Ishikawa (cell line): Measurements from ENCODE around the gene SAPCD1.

Experiments used
- CEBPB ChIP-seq: IDR thresholded peaks from 2 replicates; pipeline ENCODE4 v1.6.1; 2012
- CREB1 ChIP-seq: IDR thresholded peaks from 2 replicates; pipeline ENCODE4 v1.6.1; 2012; ENCODE audit warnings: low read depth
- EGR1 ChIP-seq: IDR thresholded peaks from 2 replicates; pipeline ENCODE4 v1.6.1; 2012
- EP300 ChIP-seq: IDR thresholded peaks from 2 replicates; pipeline ENCODE4 v1.6.1; 2012; ENCODE audit warnings: borderline replicate concordance
- FOXM1 ChIP-seq: IDR thresholded peaks from 2 replicates; pipeline ENCODE4 v1.6.1; 2012; ENCODE audit warnings: low read depth, borderline replicate concordance
- NFIC ChIP-seq: IDR thresholded peaks from 2 replicates; pipeline ENCODE4 v1.6.1; 2012
- RAD21 ChIP-seq: IDR thresholded peaks from 2 replicates; pipeline ENCODE4 v1.6.1; 2012; ENCODE audit warnings: low read depth
- TAF1 ChIP-seq: IDR thresholded peaks from 2 replicates; pipeline ENCODE4 v1.6.1; 2012; ENCODE audit warnings: low read depth, mild to moderate bottlenecking
- TCF12 ChIP-seq: IDR thresholded peaks from 2 replicates; pipeline ENCODE4 v1.6.1; 2012; ENCODE audit warnings: low read depth
- TEAD4 ChIP-seq: IDR thresholded peaks from 2 replicates; pipeline ENCODE4 v1.6.1; 2012
- USF1 ChIP-seq: IDR thresholded peaks from 2 replicates; pipeline ENCODE4 v1.6.1; 2012
- YY1 ChIP-seq: IDR thresholded peaks from 2 replicates; pipeline ENCODE4 v1.6.1; 2012; ENCODE audit warnings: low read depth
- ZBTB7A ChIP-seq: IDR thresholded peaks from 2 replicates; pipeline ENCODE4 v1.6.1; 2012; ENCODE audit warnings: low read depth
- TF ChIP-seq, protein P1 (sequence below): IDR thresholded peaks from 2 replicates; pipeline ENCODE4 v1.6.1; 2012; ENCODE audit warnings: low read depth, mild to moderate bottlenecking
- TF ChIP-seq, protein P2 (sequence below): IDR thresholded peaks from 2 replicates; pipeline ENCODE4 v1.6.1; 2012

The SAPCD1 gene

GRCh38 chr6:31736768-31737314 is 25.6 kb upstream of the SAPCD1 start:
- TF ChIP-seq TAF1 (no peak), YY1 (no peak), NFIC (no peak), FOXM1 (no peak), ZBTB7A (no peak), TEAD4 (no peak), EGR1 (no peak), USF1 (no peak), TCF12 (no peak), EP300 (no peak), CEBPB (no peak), CREB1 (no peak), RAD21 (no peak)
- TF ChIP-seq, protein P1, sequence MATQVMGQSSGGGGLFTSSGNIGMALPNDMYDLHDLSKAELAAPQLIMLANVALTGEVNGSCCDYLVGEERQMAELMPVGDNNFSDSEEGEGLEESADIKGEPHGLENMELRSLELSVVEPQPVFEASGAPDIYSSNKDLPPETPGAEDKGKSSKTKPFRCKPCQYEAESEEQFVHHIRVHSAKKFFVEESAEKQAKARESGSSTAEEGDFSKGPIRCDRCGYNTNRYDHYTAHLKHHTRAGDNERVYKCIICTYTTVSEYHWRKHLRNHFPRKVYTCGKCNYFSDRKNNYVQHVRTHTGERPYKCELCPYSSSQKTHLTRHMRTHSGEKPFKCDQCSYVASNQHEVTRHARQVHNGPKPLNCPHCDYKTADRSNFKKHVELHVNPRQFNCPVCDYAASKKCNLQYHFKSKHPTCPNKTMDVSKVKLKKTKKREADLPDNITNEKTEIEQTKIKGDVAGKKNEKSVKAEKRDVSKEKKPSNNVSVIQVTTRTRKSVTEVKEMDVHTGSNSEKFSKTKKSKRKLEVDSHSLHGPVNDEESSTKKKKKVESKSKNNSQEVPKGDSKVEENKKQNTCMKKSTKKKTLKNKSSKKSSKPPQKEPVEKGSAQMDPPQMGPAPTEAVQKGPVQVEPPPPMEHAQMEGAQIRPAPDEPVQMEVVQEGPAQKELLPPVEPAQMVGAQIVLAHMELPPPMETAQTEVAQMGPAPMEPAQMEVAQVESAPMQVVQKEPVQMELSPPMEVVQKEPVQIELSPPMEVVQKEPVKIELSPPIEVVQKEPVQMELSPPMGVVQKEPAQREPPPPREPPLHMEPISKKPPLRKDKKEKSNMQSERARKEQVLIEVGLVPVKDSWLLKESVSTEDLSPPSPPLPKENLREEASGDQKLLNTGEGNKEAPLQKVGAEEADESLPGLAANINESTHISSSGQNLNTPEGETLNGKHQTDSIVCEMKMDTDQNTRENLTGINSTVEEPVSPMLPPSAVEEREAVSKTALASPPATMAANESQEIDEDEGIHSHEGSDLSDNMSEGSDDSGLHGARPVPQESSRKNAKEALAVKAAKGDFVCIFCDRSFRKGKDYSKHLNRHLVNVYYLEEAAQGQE: no peak
- TF ChIP-seq, protein P2, sequence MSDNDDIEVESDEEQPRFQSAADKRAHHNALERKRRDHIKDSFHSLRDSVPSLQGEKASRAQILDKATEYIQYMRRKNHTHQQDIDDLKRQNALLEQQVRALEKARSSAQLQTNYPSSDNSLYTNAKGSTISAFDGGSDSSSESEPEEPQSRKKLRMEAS: no peak

GRCh38 chr6:31737315-31737990 is 25.0 kb upstream of the SAPCD1 start:
- TF ChIP-seq NFIC (no peak), TEAD4 (no peak), RAD21 (no peak), TCF12 (no peak), EP300 (no peak), EGR1 (no peak), USF1 (no peak), FOXM1 (no peak), TAF1 (no peak), CEBPB (no peak), ZBTB7A (no peak), YY1 (no peak), CREB1 (no peak)
- TF ChIP-seq, protein P1: no peak
- TF ChIP-seq, protein P2: no peak

GRCh38 chr6:31737991-31738979 is 24.2 kb upstream of the SAPCD1 start:
- TF ChIP-seq RAD21: peak; percentile 50; the same call in 1 of the 2 replicates
- TF ChIP-seq YY1: no peak
- no peak for TF ChIP-seq TCF12
- no peak for TF ChIP-seq EP300
- TF ChIP-seq USF1: no peak

- peak; percentile 47 for TF ChIP-seq USF1
- TF ChIP-seq, protein P2: peak; percentile 99
- TF ChIP-seq TAF1: peak; percentile 93
- no peak; the same call in 1 of the 2 replicates for TF ChIP-seq EP300
- TF ChIP-seq CREB1: no peak
- peak; percentile 77 for TF ChIP-seq FOXM1
- TF ChIP-seq RAD21: no peak
- no peak for TF ChIP-seq CEBPB
- TF ChIP-seq ZBTB7A: peak; percentile 80
- TF ChIP-seq, protein P1: no peak
- TF ChIP-seq TCF12: peak; percentile 87
- peak; percentile 17; the same call in 1 of the 2 replicates for TF ChIP-seq TEAD4
- TF ChIP-seq NFIC: peak; percentile 32
- 0 out of 2 replicates have a peak, but pooled peaks have one; percentile 18 for TF ChIP-seq EGR1
- peak; percentile 87 for TF ChIP-seq YY1
Observed at GRCh38 chr6:31739639-31740396, 22.6 kb upstream of the SAPCD1 start, which contains the start of gene MSH5. MSH5 (plus strand) TSS chr6:31740005; CDS start chr6:31740467, 462 bp downstream.
